GM12878 (cell line): ENCODE measurements around the gene ARHGAP12. TPM values are rescaled to one million over a fixed set of nuclear protein-coding genes. Genes with fewer than 3 reads are reported as not detected.

Source experiments
- ATAC-seq: fragments of 200-7000 bp; cut with Tn5 transposase; 3 replicates; pipeline ENCODE4 v1.9.1; 2020; ENCODE audit warnings: mild to moderate bottlenecking, moderate library complexity
- BruUV-seq: library from RNA; stranded (reverse); fragments of 400-500 nt; replicated peaks from 2 replicates; lab custom pipeline; 2021; lab: Mats Ljungman, UMichigan
- CTCF ChIA-PET: fragments of 300-600 bp; sonication (Branson Sonifier 250); formaldehyde crosslinking; extraction: SDS; loops from one replicate; lab custom pipeline; 2021; ENCODE audit warnings: inconsistent platforms; lab: Yijun Ruan, JAX
- POLR2A ChIA-PET: fragments of 350-600 bp; formaldehyde crosslinking; extraction: SDS; loops from one replicate; lab custom pipeline; 2021; ENCODE audit warnings: inconsistent platforms; lab: Charles Lee
- RAD21 ChIA-PET: fragments of 300-600 bp; sonication (Branson Sonifier 250); formaldehyde crosslinking; loops from one replicate; lab custom pipeline; 2023; ENCODE audit warnings: antibody characterized with exemption; ENCODE audit not compliant: unreplicated experiment; lab: Charles Lee
- SMC1A ChIA-PET: fragments of 300-600 bp; sonication (Branson Sonifier 250); formaldehyde crosslinking; loops from one replicate; lab custom pipeline; 2023; ENCODE audit not compliant: unreplicated experiment, uncharacterized antibody; lab: Charles Lee
- DNase-seq: peaks from one replicate; pipeline ENCODE4 v3.0.0-alpha.2; 2011; ENCODE audit warnings: low read depth, low spot score
- FAIRE-seq: peaks from 3 replicates; lab custom pipeline; 2011; peaks lifted over from hg19 to GRCh38; lab: Jason Lieb, UNC
- H2AFZ ChIP-seq: 2 replicates; pipeline ENCODE4 v1.6.0; 2011; ENCODE audit warnings: low read depth, low read length, control low read depth; ENCODE audit not compliant: control insufficient read depth
- H3K27ac ChIP-seq: 2 replicates; pipeline ENCODE4 v1.5.1; 2011; ENCODE audit warnings: control low read depth; ENCODE audit not compliant: control insufficient read depth, insufficient read depth
- H3K27me3 ChIP-seq, 2 experiments: replicated peaks in 1 of 2; 2 replicates each; pipeline versions ENCODE4 v1.6.0 to v1.6.1; 2011; ENCODE audit warnings: low read length in 1 of 2; ENCODE audit not compliant: control insufficient read depth in 2 of 2, insufficient read depth in 2 of 2
- H3K36me3 ChIP-seq, 2 experiments: 2 replicates each; pipeline ENCODE4 v1.5.1; 2011; ENCODE audit warnings: low read length in 1 of 2; ENCODE audit not compliant: control insufficient read depth in 2 of 2, insufficient read depth in 2 of 2
- H3K4me1 ChIP-seq: 2 replicates; pipeline ENCODE4 v1.6.1; 2011; ENCODE audit warnings: mild to moderate bottlenecking, low read length, moderate library complexity, mixed read lengths; ENCODE audit not compliant: control insufficient read depth, insufficient read depth
- H3K4me2 ChIP-seq: 2 replicates; pipeline ENCODE4 v1.6.0; 2011; ENCODE audit warnings: control low read depth; ENCODE audit not compliant: control insufficient read depth, insufficient read depth
- H3K4me3 ChIP-seq: fragments of 200-600 bp; sonication (generic); 2 replicates; pipeline ENCODE4 v1.5.1; 2016
- H3K79me2 ChIP-seq: 2 replicates; pipeline ENCODE4 v1.6.0; 2011; ENCODE audit warnings: low read length; ENCODE audit not compliant: control insufficient read depth, insufficient read depth
- H3K9ac ChIP-seq: 2 replicates; pipeline ENCODE4 v1.8.0; 2011; ENCODE audit warnings: low read length, control low read depth, mixed read lengths; ENCODE audit not compliant: control insufficient read depth, insufficient read depth
- H3K9me3 ChIP-seq: replicated peaks from 3 replicates; pipeline ENCODE4 v1.5.1; 2011; ENCODE audit warnings: mild to moderate bottlenecking, low read length; ENCODE audit not compliant: control insufficient read depth, insufficient read depth
- H4K20me1 ChIP-seq: 2 replicates; pipeline ENCODE4 v1.6.0; 2011; ENCODE audit not compliant: control insufficient read depth, insufficient read depth
- CBX3 ChIP-seq: fragments of 200-600 bp; sonication (generic); IDR thresholded peaks from 2 replicates; pipeline ENCODE4 v1.6.1; 2016; ENCODE audit warnings: low read depth, borderline replicate concordance
- CHD1 ChIP-seq: IDR thresholded peaks from 2 replicates; pipeline ENCODE4 v1.6.1; 2012; ENCODE audit warnings: low read depth, low read length, improper control_type of control experiment
- ETV6 ChIP-seq, 2 experiments: fragments of 450-650 bp in 1 of 2; IDR thresholded peaks in 1 of 2; conservative IDR thresholded peaks in 1 of 2; 2 replicates each; pipeline ENCODE4 v1.6.1; 2014; ENCODE audit warnings: antibody characterized with exemption in 1 of 2, borderline replicate concordance in 1 of 2, low read depth in 1 of 2, mild to moderate bottlenecking in 1 of 2, moderate library complexity in 1 of 2
- EZH2 ChIP-seq: IDR thresholded peaks from 2 replicates; pipeline ENCODE4 v1.6.1; 2012; ENCODE audit warnings: low read depth, mild to moderate bottlenecking, control low read depth, inconsistent platforms, low read length, borderline replicate concordance; ENCODE audit not compliant: control insufficient read depth
- FOXM1 ChIP-seq: IDR thresholded peaks from 2 replicates; pipeline ENCODE4 v1.6.1; 2012; ENCODE audit warnings: low read depth, mild to moderate bottlenecking, inconsistent platforms, low read length, moderate library complexity
- MEF2A ChIP-seq: IDR thresholded peaks from 2 replicates; pipeline ENCODE4 v1.6.1; 2011; ENCODE audit warnings: low read depth, mild to moderate bottlenecking, low read length, moderate library complexity; ENCODE audit not compliant: insufficient read depth
- NR2F1 ChIP-seq: fragments of 450-650 bp; conservative IDR thresholded peaks from 2 replicates; pipeline ENCODE4 v1.6.1; 2017; ENCODE audit warnings: mild to moderate bottlenecking
- POU2F2 ChIP-seq: IDR thresholded peaks from 3 replicates; pipeline ENCODE4 v1.6.1; 2011; ENCODE audit warnings: low read depth, mild to moderate bottlenecking, low read length, borderline replicate concordance
- SMAD1 ChIP-seq: fragments of 450-650 bp; IDR thresholded peaks from 2 replicates; pipeline ENCODE4 v1.6.1; 2018; ENCODE audit warnings: mild to moderate bottlenecking, low read depth; ENCODE audit not compliant: partially characterized antibody
- TCF3 ChIP-seq: IDR thresholded peaks from 2 replicates; pipeline ENCODE4 v1.6.1; 2012; ENCODE audit warnings: low read depth, mild to moderate bottlenecking, low read length, borderline replicate concordance; ENCODE audit not compliant: insufficient read depth
- YBX1 ChIP-seq: fragments of 450-650 bp; IDR thresholded peaks from 2 replicates; pipeline ENCODE4 v1.6.1; 2016; ENCODE audit warnings: antibody characterized with exemption
- WGBS: methylation state at CpG from one replicate; pipeline ENCODE4 v1.1.6; 2016; ENCODE audit warnings: low lambda C conversion rate; ENCODE audit not compliant: insufficient replicate concordance, insufficient coverage; ENCODE audit errors: missing lambda C conversion rate; 5-methylcytosine and 5-hydroxymethylcytosine counted together
- in situ Hi-C: fragments of 300-500 bp; cut with MboI; formaldehyde crosslinking; loops from 9 replicates; pipeline ENCODE4 v1.14.3; 2018; ENCODE audit warnings: mixed read lengths
- intact Hi-C: fragments of 100-400 bp; cut with micrococcal nuclease; formaldehyde crosslinking; loops from one replicate; pipeline ENCODE4 v1.14.2; 2022; ENCODE audit not compliant: unreplicated experiment
- polyA plus RNA-seq, 11 experiments: library from polyadenylated mRNA; depleted of rRNA in 4 of 11; unstranded in 6 of 11; stranded (reverse) in 5 of 11; fragments of >200 nt; fragmentation: Nextera tagmentation in 4 of 11; fragmentation: Illumina TruSeq in 1 of 11; extraction: Ambion mirVana in 4 of 11; extraction: Trizol in 1 of 11; gene quantifications; 1 replicate in 1 of 11; 2 replicates in 10 of 11; pipeline versions ENCODE4 v1.2.1 to v1.2.3, GENCODE V29; 2011 to 2016; ENCODE audit warnings: inconsistent platforms in 2 of 11, missing spikeins in 2 of 11, low read depth in 1 of 11
- total RNA-seq, 4 experiments: library from RNA; depleted of rRNA in 3 of 4; stranded (reverse); fragments of >200 nt in 3 of 4; fragmentation: Illumina TruSeq in 1 of 4; extraction: Trizol in 1 of 4; gene quantifications; 2 replicates each; pipeline versions ENCODE4 v1.2.1 to v1.2.3, GENCODE V29; 2013 to 2021
- TF ChIP-seq, protein P1 (sequence below): IDR thresholded peaks from 2 replicates; pipeline ENCODE4 v1.6.1; 2012; ENCODE audit warnings: mild to moderate bottlenecking, low read depth, low read length
- TF ChIP-seq, protein P2 (sequence below): fragments of 450-650 bp; IDR thresholded peaks from 2 replicates; pipeline ENCODE4 v1.6.1; 2016; ENCODE audit warnings: mild to moderate bottlenecking, moderate library complexity, borderline replicate concordance
- TF ChIP-seq, protein P3 (sequence below): fragments of 450-650 bp; IDR thresholded peaks from 2 replicates; pipeline ENCODE4 v1.6.1; 2014; ENCODE audit warnings: mild to moderate bottlenecking

The ARHGAP12 gene
- total and polyA plus RNA-seq, 10 of the 15 experiments (the other 5 are each of a cell fraction or from before 2014, with no cell fraction given), result 5.4 to 15.6 (median 8.5) TPM

DNA sequence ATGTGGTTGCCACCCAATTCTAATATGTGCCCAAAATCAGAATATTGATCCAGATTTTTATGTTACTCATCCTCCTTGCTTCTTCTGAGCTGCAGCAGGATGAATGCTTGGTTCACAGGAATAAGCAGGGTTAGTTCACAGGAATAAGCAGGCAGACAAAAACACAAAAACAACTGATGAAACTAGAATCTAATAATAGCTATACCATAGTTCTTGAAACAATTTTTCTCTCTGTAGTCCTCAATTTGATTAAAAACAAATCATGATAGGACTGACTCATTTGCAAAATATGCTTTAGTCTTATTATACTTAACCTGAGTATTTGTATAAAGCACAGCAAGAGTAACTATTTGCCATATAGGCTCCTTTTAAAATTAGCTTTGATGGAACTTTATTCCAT lies 24.4 kb upstream of the ARHGAP12 start (continued):
- TF ChIP-seq, protein P1, sequence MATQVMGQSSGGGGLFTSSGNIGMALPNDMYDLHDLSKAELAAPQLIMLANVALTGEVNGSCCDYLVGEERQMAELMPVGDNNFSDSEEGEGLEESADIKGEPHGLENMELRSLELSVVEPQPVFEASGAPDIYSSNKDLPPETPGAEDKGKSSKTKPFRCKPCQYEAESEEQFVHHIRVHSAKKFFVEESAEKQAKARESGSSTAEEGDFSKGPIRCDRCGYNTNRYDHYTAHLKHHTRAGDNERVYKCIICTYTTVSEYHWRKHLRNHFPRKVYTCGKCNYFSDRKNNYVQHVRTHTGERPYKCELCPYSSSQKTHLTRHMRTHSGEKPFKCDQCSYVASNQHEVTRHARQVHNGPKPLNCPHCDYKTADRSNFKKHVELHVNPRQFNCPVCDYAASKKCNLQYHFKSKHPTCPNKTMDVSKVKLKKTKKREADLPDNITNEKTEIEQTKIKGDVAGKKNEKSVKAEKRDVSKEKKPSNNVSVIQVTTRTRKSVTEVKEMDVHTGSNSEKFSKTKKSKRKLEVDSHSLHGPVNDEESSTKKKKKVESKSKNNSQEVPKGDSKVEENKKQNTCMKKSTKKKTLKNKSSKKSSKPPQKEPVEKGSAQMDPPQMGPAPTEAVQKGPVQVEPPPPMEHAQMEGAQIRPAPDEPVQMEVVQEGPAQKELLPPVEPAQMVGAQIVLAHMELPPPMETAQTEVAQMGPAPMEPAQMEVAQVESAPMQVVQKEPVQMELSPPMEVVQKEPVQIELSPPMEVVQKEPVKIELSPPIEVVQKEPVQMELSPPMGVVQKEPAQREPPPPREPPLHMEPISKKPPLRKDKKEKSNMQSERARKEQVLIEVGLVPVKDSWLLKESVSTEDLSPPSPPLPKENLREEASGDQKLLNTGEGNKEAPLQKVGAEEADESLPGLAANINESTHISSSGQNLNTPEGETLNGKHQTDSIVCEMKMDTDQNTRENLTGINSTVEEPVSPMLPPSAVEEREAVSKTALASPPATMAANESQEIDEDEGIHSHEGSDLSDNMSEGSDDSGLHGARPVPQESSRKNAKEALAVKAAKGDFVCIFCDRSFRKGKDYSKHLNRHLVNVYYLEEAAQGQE, result no peak

DNA sequence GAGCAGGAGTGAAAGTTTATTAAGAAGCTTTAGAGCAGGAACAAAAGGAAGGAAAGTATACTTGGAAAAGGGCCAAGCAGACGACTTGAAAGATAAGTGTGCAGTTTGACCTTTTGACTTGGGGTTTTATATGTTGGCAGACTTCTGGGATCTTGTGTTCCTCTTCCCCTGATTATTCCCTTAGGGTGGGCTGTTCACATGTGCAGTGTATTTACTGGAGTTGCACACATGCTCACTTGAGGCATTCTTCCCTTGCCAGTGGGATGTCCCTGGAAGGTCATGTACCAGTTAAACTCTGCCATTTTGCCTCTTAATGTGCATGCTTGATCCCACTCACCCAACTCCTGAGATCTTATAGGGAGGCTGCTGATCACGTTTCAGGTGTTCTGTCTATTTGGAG lies 23.4 kb upstream of the ARHGAP12 start:
- H3K9ac ChIP-seq, result no peak overlapping the region
- H3K4me1 ChIP-seq, result no peaks in the 10 kb centered on the region
- no peaks in the 10 kb centered on the region for H3K36me3 ChIP-seq
- intact Hi-C loops, result no loop called here
- no TSS peak for BruUV-seq
- no peak overlapping the region for H3K4me3 ChIP-seq
- H3K4me2 ChIP-seq, result no peak overlapping the region
- no peaks in the 10 kb centered on the region for H3K79me2 ChIP-seq
- no peaks in the 10 kb centered on the region for H3K27me3 ChIP-seq
- no peak overlapping the region for H2AFZ ChIP-seq
- ChIA-PET POLR2A (no interaction called here), CTCF (interaction anchor here (2.2 kb wide), 1 partner anchor 90 kb away, joined by 11 read pairs; no protein-coding TSS in a partner anchor), SMC1A (interaction anchor here (2.5 kb wide), 1 partner anchor 90 kb away, joined by 13 read pairs; no protein-coding TSS in a partner anchor), RAD21 (no interaction called here)
- H4K20me1 ChIP-seq, result no peaks in the 10 kb centered on the region
- DNase-seq (no peak), FAIRE-seq (no peak), ATAC-seq (no peak)
- no peaks in the 10 kb centered on the region; the same call in 2 of the 3 replicates for H3K9me3 ChIP-seq
- WGBS, result 13% methylated on average over 2 of the region's 2 CpGs
- in situ Hi-C loops, result no loop called here
- H3K27ac ChIP-seq, result no peak overlapping the region
- TF ChIP-seq, protein P2, sequence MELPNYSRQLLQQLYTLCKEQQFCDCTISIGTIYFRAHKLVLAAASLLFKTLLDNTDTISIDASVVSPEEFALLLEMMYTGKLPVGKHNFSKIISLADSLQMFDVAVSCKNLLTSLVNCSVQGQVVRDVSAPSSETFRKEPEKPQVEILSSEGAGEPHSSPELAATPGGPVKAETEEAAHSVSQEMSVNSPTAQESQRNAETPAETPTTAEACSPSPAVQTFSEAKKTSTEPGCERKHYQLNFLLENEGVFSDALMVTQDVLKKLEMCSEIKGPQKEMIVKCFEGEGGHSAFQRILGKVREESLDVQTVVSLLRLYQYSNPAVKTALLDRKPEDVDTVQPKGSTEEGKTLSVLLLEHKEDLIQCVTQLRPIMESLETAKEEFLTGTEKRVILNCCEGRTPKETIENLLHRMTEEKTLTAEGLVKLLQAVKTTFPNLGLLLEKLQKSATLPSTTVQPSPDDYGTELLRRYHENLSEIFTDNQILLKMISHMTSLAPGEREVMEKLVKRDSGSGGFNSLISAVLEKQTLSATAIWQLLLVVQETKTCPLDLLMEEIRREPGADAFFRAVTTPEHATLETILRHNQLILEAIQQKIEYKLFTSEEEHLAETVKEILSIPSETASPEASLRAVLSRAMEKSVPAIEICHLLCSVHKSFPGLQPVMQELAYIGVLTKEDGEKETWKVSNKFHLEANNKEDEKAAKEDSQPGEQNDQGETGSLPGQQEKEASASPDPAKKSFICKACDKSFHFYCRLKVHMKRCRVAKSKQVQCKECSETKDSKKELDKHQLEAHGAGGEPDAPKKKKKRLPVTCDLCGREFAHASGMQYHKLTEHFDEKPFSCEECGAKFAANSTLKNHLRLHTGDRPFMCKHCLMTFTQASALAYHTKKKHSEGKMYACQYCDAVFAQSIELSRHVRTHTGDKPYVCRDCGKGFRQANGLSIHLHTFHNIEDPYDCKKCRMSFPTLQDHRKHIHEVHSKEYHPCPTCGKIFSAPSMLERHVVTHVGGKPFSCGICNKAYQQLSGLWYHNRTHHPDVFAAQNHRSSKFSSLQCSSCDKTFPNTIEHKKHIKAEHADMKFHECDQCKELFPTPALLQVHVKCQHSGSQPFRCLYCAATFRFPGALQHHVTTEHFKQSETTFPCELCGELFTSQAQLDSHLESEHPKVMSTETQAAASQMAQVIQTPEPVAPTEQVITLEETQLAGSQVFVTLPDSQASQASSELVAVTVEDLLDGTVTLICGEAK, result no peak
- no peak for TF ChIP-seq MEF2A
- no peak for TF ChIP-seq POU2F2
- no peak for TF ChIP-seq ETV6 (conservative IDR thresholded peaks at IDR 0.05 in 1 of 2, IDR thresholded peaks at IDR 0.05 in 1 of 2; ENCODE audit: borderline replicate concordance in 1 of 2, low read depth in 1 of 2)
- no peak for TF ChIP-seq TCF3
- TF ChIP-seq SMAD1, result no peak
- no peak for TF ChIP-seq NR2F1
- no peak for TF ChIP-seq CHD1
- TF ChIP-seq, protein P3, sequence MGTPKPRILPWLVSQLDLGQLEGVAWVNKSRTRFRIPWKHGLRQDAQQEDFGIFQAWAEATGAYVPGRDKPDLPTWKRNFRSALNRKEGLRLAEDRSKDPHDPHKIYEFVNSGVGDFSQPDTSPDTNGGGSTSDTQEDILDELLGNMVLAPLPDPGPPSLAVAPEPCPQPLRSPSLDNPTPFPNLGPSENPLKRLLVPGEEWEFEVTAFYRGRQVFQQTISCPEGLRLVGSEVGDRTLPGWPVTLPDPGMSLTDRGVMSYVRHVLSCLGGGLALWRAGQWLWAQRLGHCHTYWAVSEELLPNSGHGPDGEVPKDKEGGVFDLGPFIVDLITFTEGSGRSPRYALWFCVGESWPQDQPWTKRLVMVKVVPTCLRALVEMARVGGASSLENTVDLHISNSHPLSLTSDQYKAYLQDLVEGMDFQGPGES, result no peak
- no peak for TF ChIP-seq CBX3
- no peak for TF ChIP-seq YBX1
- TF ChIP-seq FOXM1, result no peak
- no peak for TF ChIP-seq EZH2
